DMS114 treated with DMSO at 0.1 percent for 48 hours (cell line): ENCODE results near the gene SNRNP48.

Experiments used
- DNase-seq: peaks from one replicate; lab custom pipeline; 2025; ENCODE audit not compliant: unreplicated experiment; lab: John Stamatoyannopoulos, UW

The SNRNP48 gene

DNA sequence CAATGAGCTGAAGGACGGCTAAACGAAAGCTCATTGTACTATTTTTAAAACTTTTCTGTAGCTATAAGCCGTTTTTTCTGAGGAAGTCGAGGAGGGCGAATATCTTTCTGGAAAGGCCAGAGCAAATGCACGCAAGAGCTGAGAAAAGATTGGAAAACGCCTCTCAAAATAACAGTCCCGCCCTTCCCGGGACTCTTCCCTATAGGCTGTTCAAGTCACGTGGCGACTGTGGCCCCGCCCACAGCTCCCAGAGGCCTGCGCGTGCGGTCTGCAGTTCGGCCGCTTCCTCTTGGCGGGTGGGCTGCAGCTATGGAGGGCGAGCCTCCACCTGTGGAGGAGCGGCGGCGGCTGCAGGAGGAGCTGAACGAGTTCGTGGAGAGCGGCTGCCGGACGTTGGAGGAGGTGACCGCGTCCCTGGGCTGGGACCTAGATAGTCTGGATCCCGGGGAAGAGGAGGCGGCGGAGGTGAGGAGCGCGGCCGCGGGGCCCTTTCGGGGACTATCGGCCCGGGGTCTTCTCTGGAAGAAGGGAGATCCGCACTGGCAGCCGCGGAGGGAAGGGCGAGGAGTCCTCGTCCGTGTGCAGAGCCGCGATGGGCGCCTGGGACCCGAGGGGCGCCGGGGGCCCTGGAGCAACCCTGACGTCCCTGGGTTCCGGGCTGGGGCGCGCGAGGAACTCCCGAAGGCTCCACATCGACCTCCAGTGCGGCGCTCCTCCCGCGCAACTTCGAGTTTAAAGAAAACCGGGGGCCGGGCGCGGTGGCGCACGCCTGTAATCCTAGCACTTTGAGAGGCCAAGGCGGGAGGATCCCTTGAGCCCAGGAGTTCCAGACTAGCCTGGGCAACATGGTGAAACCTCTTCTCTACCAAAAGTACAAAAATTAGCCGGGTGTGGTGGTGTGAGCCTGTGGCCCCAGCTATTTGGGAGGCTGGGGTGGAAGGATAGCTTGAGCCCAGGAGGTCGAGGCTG, at the start of gene SNRNP48:
TSS of gene SNRNP48 (plus strand) at position 250 of the 969 bp plus-strand sequence. CDS start at position 310, 60 bp downstream.
- peak; percentile 96 for DNase-seq

DNA sequence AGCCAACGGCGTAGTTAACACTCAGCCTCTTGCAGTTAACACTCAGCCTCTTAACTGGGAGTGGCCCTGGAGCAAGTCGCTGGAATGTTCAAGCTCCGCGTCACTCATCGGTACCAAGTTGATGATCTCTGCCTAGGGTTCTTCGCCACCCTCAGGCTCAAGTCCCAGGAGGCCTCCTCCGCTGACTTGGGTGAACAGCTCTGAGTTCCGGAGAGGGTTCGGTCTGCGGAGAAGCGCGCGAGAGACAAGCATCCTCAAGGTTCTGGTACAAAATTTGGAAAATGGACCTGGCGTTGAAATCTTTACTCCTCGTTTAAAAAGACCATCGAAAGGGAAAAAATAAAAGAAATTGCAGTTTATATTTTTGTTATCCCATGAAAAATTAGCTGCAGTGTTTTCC, 49.4 kb upstream of the SNRNP48 start:
- DNase-seq: no peak

- DNase-seq: peak; percentile 32
Observed at GRCh38 chr6:7541175-7542064, 48.6 kb upstream of the SNRNP48 start, which contains the start of gene DSP. TSS of gene DSP (plus strand) at chr6:7541671. CDS start at chr6:7541916, 245 bp downstream.

GRCh38 chr6:7542065-7542873, 47.7 kb upstream of the SNRNP48 start:
- DNase-seq: no peak

DNA sequence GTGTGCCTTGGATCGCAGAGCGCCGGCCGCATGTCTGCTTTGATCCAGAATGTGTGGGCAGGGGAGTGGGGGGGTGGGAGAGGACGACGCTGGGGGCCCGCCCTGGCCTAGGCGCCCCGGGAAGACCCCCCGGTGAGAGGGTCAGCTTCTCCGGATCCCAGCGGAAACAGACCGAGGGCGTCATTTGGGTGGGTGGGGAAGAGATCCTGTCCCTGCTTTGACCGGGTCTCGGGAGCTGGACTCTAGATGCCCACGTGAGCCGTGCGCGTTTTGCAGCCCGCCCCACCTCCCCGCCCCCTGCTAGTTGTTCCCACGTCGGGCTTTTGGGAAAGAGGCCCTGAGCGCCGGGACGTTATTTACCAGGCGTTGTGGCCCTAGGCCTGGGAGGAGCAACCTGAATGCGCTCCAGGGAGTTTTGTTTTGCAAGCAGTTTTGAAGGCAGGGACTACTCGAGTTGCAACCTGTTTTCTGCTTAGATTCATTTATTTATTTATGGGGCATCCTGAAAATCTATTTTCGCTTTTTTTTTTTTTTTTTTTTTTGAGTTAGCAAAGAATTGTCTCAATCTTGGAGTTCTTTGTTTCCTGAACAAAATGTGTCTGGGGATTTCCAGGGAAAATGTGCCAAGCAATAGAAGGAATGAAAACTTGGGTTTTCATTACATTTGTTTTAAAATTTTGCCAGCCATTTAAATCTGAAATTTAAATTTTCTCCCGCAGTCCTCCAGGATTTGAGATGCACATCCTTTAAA, 46.9 kb upstream of the SNRNP48 start:
- no peak for DNase-seq

DNA sequence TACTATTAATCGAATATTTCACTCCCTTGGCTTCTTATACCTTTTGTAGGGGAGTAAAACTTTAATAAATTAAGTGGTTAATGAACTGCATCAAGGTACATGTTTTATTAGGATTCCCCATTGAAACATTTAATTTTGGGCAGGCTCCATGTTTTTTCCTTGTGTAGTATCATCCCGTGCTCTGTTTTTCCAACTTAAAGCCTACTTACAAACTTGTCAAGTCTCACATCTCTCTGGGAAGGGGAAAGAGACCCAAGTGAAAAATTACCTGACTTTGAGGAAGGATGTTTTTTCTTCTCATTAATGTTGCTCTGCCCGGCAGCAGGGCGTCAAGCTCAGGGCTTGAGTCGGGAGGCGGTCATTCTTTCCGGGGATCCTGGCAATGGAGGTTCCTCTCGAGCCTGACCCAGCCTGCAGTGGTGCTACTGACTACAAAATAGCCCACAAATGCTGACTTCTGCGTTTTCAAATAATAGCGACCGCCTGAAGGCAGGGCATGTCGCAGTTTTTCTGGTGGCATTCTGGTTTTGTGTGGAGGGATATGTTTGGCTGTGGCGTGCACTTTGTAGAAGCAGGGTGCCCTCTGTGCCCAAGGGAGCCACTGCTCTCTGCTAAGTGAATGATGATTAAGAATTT, 46.1 kb upstream of the SNRNP48 start:
- DNase-seq: no peak

DNA sequence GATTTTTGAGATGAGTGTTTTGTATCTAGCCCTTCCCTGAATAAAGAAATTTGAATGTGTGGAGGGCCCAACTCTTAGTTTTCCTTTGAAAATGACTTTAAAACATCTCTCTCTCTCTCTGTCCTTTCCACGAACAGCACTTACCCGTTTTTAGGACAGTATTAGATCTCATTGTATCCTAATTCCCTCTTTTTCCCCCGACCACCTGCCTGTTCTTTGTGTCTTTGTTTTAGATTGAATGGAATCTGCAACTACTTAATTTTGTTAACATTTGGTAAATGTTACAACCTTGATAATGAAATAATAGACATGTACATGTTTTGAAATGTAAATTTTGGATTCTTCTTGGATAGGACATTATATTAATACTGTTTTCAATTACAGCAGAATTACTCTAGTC, 45.4 kb upstream of the SNRNP48 start:
- DNase-seq: no peak

GRCh38 chr6:7545316-7546019, 44.5 kb upstream of the SNRNP48 start:
- DNase-seq: no peak

- DNase-seq: no peak
Observed at GRCh38 chr6:7546020-7546369, 44.0 kb upstream of the SNRNP48 start.

DNA sequence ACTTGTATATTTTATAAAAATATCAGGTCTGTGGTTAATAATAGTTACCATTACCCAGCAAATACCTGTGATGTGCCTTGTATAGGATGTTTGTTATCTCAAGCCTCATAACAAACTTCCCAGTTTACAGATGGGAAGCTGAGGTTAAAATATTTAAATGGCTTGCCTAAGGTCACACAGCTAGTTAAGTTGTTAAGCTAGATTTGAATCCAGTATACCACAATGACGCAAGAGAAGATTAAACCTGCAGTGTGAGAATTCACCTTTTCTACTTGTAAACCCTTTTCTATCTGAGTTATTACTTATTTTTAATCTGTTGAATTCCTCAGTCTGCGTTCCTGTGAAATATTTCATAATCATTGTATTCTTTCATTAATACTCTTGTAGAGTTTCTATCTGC, 43.6 kb upstream of the SNRNP48 start:
- DNase-seq: no peak

GRCh38 chr6:7546896-7547295, 43.1 kb upstream of the SNRNP48 start:
- no peak for DNase-seq

DNA sequence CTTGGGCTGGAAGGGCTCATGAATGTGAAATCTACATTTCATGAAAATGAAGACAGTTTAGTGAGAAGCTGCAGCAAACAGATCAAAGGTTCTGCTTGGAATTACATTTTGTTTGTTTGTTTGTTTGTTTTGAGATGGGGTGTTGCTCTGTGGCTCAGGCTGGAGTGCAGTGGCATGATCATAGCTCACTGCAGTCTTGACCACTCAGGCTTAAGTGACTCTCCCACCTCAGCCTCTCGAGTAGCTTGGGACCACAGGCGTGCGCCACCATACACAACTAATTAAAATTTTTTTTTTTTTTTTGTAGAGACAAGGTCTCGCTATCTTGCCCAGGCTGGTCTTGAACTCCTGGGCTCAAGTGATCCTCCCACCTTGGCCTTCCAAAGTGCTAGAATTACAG, 42.7 kb upstream of the SNRNP48 start:
- no peak for DNase-seq

DNA sequence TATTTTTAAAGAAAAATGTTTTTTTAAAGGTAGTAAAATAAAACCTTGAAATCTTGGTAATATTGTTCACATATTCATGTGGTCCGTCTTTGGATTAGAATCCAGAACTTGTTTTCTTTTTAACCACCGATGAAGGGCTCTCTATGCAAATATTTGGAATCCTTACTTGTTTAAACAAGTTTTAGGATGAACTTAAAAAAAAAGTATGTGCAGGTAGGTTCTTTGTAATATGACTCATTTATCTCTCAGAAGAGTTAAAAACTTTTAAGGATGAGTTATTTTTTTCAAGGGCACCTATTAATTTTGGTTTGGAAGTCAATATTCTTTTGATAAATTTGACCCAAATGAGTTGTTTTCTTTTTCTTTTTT, 39.6 kb upstream of the SNRNP48 start:
- no peak for DNase-seq

DNA sequence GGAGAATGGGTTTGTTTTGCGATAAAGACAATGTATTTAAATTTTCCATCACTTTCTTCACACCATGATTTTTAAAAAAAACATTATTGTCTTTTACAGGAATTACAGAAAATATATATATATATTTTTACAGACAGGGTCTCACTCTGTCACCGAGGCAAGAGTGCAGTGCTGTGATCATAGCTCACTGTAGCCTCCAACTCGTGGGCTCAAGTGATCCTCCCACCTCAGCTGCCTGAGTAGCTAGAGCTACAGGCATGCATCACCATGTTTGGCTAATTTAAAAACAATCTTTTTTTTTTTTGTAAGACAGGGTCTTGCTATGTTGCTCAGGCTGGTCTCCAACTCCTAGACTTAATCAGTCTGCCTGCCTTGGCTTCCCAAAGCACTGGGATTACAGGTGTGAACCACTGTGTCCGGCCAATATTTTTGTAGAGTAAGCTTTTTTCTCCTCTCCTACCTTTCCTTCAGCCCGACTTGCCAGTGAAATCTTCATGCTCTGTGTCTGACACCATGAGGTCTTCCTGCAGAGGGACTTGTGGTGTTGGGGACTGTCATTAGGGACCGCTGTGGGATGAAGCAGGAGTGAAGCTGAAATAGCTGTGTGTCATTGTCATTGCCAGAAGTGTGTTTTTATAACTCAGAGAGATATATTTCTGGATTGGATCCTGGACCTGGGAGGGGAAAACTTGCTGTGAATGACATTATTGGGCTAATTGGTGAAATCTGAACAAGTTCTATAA, 35.3 kb upstream of the SNRNP48 start:
- no peak for DNase-seq

- no peak for DNase-seq
Observed at GRCh38 chr6:7555671-7556070, 34.3 kb upstream of the SNRNP48 start.

GRCh38 chr6:7556394-7557106, 33.4 kb upstream of the SNRNP48 start:
- DNase-seq: no peak

DNA sequence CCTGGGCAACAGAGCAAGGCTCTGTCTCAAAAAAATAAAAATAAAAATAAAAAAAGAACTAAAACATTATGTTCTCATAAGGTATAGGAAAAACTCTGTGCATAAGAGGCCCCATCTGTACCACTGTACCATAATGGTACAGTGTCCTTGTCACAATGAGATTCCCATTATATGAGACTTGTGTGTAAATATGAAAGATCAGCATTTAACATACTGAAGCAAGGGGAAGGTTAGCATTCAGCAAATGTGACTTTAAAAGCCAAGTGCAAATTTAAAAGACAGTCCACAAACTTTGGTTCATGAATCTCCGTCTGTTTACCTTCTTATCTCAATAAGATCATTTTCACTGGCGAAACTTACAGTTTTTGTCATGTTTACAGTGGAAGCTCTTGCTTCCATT, 32.3 kb upstream of the SNRNP48 start:
- DNase-seq: no peak

DNA sequence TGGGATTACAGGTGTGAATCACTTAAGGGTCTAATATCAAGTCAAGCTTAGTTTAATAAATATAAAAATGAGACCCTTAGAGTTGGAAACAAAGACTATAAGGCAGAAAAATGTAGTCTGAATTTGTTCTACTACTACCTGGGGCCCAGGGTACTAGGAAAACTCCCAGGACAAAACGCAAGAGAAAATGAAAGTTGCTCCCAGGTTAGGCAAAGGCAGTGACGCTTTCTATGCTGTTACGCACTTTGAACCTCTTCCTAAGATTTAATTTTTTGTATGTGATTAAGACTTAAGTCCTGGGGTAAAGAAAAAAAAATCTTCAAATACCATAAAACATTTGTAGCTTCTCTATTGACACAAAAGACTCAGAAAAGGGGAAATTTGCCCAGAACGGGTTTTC, 31.2 kb upstream of the SNRNP48 start:
- DNase-seq: no peak
